Hematopoietic multipotent progenitor cell treated with erythropoietin and hydrocortisone succinate and interleukin-3 and kit ligand, for 6 days (in vitro differentiated cells): ENCODE measurements around the gene IVD.

ENCODE experiments used
- DNase-seq: peaks from one replicate; pipeline ENCODE4 v3.0.0-alpha.2; 2015

IVD gene

DNA sequence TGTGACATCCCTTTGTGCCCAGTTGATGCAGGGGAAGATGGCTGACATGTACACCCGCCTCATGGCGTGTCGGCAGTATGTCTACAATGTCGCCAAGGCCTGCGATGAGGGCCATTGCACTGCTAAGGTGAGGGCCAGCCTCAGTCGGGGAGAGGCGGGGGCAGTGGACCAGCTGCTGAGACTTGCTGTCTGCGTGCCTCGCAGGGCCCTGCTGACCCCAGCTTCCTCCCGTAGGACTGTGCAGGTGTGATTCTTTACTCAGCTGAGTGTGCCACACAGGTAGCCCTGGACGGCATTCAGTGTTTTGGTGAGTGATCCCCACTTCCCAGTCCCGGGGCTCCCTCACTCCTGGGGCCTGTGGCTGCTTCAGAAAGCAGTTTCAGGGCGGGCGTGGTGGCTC is 10.5 kb downstream of the IVD start:
- no peak for DNase-seq

DNA sequence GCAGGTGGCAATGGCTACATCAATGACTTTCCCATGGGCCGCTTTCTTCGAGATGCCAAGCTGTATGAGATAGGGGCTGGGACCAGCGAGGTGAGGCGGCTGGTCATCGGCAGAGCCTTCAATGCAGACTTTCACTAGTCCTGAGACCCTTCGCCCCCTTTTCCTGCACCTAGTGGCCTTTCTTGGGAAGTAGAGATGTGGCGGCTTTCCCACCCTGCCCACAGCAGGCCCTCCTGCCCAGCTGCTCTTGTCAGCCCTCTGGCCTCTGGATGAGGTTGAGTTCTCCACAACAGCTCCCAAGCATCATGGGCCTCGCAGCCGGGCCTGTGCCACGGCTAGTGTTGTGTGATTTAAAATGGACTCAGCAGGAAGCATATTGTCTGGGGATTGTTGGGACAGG is 12.5 kb downstream of the IVD start:
- no peak for DNase-seq

DNA sequence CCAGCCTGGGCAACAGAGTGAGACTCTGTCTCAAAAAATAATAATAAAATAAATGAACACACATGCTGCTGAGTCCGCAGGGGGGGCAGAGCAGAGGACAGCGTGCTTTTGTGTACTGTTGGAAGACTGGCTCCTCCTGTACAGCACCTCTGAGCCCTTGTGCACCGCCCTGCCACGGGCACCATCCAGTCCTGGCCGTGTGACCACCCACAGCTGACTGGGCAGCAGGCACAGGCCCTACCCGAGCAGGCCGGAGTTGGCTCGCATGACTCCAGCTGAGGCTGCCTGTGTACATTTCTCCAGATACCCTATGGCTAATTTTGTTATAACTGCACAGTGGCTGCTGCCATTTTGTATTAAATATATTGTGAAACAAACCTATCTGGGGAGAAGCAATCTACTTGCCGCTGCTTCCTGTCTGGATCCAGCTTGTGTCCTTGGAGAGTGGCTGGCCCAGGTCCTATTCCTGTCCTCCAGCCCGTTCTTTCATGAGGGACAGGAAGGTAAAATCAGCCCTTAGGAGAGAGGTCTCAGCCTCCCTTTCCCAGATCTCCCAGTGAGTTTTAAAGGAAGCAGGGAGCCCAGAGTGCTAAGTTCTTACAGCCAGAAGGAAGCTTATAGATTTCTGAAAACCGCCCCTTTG is 14.6 kb downstream of the IVD start:
- no peak for DNase-seq

DNA sequence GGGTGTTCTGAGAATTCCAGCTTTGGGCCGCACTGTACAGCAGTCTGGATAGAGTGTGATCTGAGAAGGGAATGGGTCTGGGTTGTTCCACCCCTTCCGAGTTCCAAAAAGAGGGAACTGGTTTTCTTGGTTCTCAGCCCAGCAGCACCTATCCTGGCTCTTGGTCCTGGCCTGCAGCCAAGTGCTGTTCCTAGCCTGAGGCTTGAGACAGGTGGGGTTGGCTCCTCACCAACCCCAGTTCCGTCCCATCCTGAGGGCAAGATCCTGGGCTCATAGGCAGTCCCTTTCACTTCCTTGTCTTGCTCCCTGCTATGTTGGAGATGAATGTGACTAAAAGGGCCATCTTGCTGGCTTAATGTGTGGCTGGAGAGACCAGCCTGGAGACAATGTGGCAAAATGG is 15.2 kb downstream of the IVD start:
- no peak for DNase-seq

GRCh38 chr15:40421246-40422157 is 15.9 kb downstream of the IVD start:
- DNase-seq: peak; percentile 86

DNA sequence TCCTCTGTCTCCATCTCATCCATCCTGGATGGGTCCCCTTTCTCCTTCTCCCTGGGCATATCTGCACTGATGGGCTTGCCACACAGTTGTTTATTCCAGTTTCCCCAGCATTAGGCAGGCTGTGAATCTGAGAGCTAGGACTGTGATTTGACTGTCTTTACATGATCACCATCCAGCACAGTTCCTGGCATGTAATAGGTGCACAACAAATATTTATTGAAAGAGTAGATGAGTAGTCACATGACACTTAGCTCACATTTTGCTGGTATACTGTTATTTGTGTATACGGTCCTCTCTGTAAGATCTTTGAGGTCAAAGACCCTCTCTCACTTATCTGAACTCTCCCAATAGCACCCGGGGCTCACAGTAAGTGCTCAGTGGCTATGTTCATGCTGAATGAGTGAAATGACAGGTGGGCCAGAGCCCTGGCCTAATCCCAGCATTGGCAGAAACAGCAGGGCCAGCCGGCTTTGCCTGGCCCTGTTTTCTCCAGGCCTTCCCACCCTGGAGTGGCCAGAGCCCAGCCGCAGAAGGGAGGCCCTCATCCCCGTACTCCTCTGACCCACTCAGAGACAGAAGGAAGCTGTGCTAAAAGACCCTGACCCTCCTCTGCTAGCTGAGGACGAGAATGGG is 19.0 kb downstream of the IVD start:
- no peak for DNase-seq

- no peak for DNase-seq
Observed at GRCh38 chr15:40425681-40426080, 20.1 kb downstream of the IVD start.

DNA sequence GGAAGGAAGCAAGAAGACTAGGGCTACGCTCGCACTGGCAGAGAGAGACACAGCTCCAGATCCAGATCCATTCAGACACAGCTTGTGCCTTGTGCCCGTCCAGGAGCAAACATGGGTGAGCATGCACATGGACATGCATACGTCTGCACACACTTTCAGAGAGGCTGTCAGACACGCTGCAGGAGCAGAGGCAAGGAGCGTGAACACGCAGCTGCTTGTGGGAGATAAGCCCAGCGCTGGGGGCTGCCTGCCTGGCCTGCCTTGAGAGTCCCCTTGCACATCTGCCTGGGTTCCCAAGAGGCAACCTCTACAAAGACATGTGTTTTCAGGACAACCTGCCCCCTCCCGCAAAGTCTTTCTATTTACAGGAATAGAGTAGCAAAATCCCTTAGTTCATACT is 21.6 kb downstream of the IVD start:
- peak; percentile 89 for DNase-seq

DNA sequence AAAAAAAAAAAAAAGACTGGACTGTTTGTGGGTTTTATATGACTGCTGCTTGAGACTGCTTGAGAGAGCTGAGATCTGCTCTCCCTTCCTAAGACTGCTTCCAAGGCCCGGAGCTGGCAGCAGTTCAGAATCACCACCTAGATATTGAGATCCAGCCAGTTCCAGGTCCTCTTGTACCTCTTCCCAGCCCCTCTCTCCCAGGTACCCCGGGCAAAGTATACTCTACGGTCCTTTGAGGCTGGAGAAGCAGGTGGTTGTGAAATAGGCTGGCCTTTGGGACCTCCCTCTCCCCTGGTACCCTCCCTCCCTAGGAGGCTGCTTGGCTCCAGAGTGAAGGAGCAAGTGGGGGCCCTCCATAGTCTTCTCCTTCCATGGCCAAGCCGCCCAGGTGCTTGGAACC is 22.6 kb downstream of the IVD start:
- DNase-seq: no peak

DNA sequence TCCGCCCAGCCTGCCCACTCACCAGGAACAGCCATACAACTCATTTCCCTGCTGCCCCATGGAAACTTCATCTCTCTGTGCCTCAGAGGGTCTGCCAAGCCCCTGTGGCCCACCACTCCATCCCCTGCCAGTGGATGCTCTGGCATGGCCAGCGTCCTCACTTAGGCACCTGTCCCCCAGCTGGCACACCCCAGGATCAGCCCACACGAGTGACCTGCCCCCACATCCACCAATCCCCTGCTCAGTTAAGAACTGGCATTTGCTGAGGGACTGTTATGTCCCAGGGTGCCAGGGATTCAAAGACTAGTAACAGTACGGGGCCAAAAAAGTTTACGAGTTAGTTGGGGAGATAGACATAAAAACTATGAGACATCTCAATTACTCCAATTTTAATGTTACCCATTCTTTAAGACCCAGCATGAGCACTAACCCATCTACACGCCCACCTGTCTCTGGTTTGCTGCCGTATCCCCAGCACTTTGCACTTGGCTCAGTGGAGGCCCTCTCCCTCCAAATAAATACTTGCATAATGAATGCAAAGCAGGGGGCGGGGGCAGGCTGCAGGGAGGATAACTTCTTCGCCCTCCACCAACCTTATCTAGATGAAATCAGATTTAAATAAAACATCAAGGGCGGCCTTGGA is 23.6 kb downstream of the IVD start:
- DNase-seq: no peak

DNA sequence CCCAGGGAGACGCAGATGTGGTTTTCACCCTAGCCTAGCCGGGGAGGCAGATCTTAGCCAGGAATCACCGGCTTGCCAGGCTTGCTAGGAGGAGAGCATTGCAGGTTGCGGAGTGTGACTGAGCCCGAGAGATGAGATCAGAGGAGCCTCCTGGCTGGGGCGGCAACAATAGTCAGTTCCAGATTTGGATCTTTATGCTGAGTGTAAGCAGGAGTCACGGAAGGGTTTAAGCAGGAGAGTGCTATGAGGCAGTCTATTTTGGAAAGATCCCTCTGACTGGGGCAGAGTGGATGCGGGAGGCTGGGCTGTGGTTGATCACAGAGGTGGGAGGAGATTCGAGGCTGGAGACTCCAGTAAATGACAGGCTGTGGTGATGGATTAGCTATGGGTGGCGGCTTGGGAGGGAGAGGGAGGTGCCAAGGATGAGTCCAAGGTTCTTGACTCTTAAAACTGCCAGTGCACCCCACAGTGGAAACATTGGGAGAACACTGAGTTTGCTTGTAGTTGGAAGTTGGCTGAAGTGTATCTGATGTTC is 24.7 kb downstream of the IVD start:
- peak; percentile 81 for DNase-seq

GRCh38 chr15:40435023-40435709 is 29.6 kb downstream of the IVD start:
- DNase-seq: peak; percentile 36

DNA sequence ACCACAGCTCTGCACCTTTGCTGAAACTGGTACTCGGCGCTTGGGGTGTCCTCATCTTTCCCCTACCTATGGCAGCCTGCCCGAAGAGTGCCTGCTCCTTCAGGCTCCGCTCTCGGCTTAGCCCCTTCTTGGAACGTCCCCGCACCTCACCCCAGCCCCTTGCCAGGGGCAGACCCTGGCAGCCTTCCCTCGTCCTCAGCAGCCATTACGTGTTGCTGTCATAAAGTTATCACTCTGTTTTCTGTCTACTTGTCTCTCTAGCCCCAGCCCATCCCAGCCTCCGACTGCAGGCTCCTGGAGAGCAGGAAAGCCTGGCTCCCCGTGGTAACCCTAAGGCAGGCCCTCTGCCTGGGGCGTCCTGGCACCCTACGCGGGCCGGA is 30.1 kb downstream of the IVD start:
- DNase-seq: no peak

GRCh38 chr15:40436116-40436891 is 30.7 kb downstream of the IVD start:
- peak; percentile 72 for DNase-seq

DNA sequence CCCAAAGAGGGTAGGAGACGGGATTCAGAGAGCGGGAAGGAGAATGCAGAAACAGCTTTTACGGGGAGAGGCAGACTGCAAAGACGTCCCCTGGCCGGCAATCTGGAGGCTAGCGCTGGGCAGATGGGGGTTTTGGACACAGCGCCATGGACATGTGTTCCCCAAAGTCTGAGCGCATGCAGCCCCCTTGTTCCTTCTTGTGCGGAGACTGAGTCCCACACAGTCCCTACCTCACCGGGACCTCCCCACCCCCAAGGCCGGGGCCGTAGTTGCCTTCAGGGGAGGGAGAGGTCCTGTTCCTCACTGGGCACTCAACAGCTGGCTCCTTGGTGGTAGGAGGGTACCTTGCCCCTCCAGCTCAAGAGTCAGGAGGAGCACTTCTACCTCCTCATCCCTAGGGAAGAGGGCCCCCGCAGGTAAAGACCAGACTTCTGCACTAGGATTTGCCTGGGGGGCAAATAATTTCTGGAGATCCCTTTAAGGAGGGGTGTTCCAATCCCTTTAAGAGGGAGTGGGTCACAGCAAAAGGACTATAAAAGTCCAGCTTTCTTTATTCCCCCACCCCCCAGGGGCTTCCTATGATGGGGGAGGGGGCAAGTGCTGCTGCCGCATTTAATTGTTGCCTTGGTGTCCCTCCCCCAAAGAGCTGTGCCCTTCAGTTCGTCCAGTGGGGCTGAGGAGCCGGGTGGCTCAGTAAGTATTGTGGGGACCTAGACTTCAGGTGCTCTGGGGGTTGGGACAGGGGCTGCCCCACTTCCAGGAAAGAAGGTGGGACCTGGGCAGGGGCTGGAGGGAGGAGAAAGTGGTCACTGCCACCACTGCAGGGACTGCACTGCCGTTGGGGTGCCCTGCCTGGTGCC is 31.5 kb downstream of the IVD start:
- DNase-seq: no peak

DNA sequence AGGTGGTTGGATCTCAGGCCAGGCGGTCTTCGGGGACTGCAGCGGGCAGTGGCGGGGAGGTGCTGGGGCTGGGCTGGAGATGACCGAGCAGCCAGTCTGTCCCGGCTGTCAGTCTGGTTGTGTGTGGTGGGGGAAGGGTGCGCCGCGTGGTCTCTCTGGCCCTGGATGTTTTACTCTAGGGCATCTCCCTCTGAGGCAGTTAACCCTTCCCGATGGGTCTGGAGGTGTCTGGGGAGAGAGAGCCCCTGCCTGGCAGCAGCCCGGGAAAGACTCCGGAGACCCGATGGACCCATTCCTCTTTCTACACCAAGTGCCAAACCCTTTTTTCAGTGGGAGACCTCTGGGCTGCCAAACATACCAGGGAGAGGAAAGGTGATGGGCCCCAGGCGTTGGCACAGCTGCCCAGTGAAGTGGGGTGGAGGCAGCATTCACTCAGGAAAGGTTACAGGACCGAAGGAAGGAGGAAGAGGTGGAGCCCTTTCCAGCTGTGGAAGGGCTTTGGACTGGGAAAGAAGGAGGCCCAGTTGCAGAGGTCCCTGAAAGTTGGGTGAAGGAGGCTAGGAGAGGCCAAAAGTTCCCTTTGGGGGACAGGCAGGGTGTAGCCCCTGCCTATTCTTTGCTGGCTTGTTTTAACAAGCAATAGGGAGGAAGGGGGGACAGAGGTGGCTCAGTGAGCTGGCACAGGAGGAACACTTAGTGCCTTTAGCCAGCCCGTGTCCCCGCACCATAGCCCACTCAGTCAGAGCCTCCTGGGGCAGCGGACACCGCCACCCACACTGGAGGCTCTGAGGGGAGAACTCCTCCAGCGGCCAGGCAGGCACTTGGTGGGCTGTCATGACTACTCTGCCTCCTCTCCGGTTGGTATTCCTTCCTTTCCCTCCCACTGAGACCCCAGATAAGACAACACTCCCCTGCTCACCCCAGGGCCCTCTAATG is 32.4 kb downstream of the IVD start:
- no peak for DNase-seq

DNA sequence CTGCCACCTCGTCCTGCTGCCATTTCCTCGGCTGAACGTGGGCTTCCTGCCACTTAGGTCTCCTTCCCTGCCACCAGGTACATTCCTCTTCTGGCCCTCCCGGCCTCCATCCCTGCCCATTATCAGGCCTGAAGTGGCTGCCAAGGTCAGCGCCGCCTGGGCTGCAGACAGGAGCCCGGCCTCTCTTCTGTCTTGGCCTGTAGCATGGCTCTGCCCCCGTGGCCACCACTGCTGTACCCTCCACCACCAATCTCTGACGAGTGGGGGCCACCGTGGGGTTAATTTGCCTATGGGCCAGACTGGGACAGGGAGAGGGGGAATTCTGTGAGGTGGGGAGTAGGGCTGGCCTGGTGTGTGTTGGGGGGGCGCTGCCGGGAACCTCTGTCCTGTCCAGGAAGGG is 33.1 kb downstream of the IVD start:
- DNase-seq: no peak

DNA sequence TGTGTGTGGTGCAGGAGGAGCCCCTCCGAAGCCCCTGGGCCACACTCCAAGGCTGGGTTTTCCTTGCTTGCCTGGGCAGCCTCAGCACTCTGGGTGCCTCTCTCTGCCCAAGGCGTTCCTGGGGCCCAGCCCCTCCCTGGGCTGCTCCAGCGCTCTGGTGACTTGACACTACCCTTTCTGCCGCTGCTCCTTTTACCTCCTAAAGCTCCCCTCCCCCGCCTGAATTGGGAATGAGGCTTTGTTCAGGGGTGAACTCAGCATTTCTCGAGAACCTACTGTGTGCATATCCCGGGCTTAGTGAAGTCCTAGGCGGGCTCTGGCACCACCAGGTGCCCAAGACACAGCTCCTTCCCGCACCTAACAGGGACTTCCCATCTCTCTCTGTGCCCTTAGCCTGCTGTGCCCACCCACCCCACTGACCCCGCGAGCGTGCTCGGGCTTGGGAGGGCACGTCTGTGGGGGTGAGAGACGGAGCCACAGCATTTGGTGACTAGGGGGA is 33.9 kb downstream of the IVD start:
- peak; percentile 75 for DNase-seq

DNA sequence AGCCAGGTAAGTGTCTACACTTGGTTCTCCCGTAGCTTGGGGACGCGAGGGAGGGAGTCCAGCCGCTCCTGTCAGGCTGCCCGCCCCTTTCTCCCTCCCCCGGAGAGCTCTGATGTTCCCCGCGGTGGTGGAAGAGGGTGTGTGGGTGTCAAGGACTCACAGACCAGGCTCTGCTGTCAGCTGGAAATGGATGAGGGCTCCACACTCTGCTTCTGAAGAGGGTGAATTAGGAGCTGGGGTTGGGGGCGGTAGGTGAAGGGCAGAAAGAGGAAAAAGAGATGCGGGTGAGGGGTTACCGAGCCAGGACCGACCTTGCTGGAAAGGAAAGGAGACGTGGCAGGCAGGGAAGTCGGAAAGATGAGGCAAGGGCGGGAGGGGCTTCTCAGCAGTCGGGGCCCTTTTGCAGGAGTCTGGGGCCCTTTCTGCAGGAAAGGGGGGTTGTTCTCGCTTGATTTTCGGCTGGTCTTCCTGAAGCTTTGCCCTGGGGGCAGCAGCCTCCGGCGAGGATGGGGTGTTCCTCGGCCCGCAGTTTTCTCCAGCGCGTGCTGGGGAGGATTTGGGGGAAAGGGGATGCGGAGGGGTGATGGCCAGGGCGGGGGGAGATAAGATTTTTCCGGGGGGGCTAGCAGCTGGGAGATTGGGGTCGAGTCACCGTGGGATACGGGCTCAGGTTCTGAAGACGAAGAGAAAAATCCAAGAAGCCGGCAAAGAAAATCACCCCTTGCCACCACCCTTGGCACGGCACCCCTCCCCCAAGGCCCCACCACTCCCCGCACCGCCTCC is 34.6 kb downstream of the IVD start:
- peak; percentile 70 for DNase-seq
